HG03139 (cell line): ENCODE measurements around the gene NSF.
"Not testable (repeated sequence)": the region's sequence is repeated elsewhere in the genome, so short reads cannot be mapped to it uniquely, and the experiment has no call there.

ENCODE experiments used
- ATAC-seq: cut with Tn5 transposase; IDR thresholded peaks from one replicate; pipeline ENCODE4 v1.9.1; 2021; ENCODE audit not compliant: unreplicated experiment

The NSF gene

DNA sequence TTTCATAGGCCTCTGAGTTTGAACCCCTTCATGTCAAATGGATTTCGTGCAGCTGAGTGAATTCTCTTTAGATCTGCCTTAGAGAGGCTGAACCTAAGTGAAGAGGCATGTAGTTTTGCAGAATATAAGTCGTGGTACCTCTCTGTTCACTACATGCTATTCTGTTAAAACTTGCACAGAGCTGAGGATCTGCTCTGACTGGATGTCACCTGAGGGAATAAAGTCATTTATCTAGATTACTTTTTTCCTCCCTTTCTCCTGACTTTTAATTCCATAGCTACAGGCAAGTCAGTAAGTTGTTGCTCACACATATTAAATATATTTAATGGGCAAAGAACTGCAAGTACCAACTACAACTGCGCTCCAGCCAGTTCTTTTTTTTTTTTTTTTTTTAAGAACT lies 163.3 kb downstream of the NSF start:
- ATAC-seq: no peak

DNA sequence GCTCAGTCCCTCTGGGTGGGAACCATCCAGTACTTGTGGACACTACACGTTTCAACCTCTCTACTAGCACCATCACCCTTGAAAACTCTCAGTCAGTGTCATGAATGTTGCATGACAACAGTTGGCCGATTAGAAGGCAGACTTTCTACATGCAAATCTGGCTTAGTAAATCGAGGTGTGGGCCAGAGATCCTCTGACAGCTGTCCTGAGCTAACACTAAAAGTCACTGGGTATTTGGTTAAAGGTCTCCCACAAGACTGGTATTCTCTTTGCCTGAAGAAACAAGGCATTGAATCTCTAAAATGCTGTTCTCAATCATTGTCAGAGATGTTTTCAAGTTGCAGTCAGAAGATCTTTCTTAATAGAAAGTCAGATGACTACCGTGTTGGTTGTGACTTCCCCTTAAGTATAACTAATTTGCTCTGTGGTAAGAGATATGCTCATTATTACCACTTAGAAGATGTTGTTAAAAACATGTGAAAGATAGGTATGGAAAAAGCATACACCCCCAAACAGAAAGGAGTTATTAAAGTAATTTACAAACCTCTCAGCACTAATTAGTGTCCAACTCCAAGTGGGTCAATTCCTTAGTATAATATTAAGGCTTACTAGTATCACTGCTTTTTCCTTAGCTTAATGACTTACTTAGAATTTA lies 165.7 kb downstream of the NSF start:
- ATAC-seq: no peak

DNA sequence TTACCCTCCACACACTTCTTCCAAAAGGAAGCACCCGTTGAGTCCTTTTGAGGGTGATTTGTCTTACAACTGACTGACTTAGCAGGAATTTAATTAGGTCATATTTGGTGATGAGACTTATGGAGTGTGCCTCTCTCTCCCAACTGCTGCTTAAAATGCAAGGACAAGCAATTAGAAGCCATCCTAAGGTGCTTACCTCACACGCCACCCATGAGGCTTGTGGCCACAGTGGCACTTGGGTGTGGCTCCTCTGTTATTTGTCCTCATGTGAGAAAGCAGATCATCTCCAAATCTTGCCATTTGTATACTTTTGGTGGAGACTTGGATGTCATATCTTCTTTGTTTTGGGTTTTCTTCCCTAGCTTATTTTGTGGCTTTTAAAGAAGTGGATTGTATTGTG lies 166.4 kb downstream of the NSF start:
- no peak for ATAC-seq

DNA sequence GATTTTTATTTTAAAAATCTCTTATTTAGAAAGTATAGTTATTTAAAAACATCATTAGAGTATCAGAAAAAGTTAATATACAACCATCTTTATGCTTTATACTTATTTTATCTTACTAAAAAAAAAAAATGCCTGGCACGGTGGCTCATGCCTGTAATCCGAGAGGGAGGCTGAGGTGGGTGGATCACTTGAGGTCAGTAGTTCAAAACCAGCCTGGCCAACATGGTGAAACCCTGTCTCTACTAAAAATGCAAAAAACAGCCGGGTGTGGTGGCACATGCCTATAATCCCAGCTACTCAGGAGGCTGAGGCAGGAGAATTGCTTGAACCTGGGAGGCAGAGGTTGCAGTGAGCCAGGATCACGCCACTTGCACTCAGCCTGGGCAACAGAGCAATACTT lies 167.1 kb downstream of the NSF start:
- ATAC-seq: not testable (repeated sequence)

DNA sequence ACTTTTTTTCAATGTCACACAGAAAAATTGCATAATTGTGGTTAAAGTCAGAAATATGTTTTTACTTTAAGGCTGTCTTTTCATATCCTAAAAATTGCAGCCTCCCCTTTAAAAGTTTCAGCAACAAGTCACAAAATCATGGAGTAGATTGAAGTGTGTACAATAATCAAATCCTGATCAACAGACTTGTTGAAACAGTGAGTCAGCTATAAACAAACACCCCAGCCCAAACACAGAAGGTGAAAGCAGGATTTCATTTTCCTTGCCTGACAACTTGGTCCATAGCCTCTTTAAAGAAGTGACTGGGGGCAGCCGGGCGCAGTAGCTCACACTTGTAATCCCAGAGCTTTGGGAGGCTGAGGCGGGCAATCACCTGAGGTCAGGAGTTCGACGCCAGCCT lies 168.1 kb downstream of the NSF start:
- no peak for ATAC-seq

DNA sequence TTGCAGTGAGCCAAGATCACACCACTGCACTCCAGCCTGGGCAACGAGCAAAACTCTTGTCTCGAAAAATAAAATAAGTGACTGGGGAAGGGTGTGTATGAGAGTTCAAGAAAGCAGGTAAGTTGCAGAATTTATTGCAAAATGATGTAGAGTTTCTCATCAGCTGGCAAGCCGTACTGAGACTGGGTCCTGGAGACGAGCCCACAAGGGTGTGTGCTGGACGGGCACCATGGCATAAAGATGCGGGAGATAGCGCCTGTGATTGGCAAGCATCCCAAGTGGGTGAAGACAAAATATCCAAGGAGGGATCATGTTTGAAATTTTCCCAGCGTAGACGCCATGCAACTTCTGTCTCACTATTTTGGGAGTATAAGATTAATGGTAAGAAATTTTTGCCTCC lies 168.7 kb downstream of the NSF start:
- no peak for ATAC-seq

DNA sequence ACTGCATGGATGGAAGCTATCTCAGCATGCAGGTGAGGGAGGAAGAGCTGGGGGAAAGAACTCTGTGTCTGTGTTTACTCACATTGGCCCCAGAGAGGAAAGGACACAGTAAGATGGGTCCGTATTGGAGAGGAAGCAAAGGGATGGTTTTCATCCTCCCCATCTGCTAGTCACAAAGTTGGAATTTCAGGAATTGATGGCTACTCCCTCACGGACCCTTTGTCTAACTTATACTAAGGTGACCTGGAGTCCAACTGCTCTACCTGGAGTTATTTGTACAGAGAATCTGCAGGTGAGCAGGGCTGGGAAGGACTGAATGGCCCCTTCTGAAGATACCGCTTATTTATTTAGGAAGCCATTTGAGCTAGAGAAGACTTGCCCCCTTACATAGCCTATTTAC lies 172.9 kb downstream of the NSF start:
- no peak for ATAC-seq

DNA sequence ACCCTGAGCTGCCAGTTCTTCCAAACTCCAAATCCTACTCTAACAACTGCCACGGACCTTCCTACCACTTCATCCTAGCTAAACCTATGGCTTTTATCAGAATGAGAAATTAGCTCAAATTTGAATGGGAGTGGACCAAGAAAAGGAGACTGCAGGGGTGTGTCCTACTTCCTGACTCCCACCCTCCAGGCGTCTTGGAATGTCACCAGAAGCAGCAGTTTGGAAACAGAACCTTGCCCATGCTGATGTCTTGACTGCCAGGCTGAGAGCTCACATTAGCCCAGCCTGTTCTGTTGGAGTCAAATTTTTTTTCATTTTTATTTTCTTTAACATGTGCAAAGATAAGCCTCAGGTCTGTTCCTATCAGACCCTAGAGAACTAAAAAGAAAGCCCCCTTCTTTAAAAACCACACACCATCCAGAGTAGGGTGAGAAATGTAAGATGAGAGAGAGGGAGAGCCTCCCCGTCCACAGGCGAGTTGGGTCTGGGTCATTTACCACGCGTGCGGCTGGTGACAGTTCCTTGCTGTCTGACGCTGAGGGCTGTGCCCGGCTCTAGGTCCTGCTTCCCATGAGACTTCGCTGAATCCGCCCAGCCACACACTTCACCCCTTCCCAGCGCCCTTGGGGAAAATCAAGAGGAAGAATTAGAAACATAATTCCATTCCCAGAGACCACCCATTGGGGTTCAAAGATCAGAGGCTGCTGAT lies 173.7 kb downstream of the NSF start:
- ATAC-seq: no peak

DNA sequence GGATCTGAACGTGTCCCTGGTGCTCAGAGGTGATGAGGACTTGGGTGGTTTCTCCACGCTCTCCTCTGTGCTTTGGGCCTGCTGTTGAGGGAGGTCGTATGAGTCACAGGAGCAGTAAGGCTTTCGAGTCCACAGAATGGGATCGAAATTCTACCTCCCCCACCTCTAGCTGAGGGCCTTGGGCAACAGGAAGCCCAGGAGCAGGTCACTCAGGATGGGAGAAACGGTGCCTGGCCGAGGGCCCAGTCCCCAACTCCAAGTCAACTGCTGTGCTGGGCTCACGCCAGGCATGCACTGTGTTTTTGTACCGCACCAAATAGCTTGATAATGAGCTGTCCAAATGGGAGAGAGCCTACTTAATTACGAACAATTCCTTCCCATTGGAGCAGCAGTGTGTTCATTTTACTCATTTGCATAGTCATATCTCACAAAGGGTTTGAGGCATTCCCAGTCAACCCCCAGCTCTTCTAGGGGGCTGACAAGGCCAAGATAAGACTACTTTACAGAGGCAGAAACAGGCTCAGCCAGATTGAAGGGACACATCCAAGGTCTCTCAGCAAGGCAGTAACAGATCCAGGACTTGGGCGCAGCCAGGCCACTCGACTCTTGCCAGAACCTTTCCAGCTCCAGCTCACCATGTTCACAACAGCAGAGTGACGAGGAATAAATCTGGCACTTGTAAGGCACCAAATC lies 174.4 kb downstream of the NSF start:
- no peak for ATAC-seq

DNA sequence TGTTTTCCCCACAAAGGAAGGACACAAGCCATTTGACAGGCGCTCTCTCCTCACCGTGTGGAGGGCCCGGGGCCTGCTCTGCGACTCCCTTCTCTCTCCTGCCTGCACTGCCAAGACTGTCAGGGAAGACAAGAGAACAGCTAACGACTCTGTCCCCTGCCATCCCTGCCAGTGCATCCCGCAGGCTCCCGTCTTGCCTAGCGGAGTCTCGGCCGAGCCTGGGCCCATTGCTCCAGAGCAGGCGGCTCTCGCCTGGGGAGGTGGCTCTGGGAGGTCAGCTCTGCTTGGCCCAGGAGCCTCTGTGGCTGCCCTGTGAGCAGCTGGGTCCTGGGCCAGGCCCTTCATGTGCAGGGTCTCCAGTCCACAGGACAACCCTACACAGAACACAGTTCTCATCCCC lies 175.0 kb downstream of the NSF start:
- ATAC-seq: no peak

DNA sequence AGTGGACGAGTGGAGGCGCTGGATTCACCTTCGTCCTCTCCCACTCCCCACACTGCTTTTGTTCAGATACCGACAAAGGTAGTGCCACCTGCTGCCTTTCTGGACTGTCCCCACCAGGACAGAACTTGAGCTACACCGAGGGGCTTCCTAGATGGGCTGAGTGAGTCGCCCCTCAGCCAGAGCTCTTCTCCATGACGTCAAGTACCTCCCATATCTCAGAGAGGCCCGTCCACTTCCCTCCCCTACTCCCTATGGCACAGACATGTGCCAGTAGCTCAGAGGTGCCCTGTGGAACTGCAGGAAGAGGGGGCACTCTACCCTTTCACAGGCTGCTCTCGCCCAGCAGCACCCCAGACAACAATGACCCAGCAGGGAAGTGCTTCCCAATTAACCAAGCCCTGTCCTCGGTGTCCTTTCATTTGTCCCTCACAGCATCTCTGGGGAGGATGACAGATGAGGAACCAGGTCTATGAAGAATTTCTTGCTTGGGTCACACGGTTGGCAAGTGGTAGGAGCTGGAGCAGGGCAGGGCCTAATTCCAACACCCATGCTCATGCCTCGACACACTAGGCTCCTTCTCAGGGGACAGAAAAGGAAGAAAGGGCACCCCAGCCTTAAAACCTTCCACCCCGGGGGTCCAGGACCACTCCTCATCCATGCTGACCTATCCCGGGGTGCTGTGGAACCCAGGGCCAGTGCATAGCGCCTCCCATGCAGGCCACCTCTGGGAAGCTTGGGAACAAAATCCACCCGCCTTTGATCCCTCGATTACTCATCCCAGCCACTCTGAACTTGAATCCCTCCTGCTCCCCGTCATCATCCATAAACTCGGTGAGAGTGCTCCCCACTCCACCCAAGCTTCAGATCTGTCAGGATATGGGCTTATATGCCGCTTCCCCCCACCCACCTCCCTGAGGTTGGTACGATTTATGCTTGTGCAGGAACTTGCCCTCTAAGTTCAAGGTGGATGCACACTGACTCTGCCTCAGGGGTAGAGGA lies 176.3 kb downstream of the NSF start:
- no peak for ATAC-seq

DNA sequence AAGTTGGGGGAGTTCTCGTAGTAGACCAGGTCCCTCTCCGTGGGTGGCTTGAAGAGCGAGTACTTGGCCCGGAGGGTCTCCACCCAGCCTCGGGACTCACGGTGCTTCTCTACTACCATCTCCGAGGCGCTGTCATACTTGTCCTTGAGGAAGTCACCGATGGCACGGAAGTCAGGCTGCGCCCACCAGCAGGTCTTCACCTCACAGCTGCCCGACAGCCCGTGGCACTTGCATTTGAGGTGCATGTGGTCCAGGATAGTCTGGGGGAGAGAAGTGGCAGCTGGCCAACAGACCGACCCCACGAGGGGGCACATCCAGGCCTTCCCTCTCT lies 178.0 kb downstream of the NSF start:
- no peak for ATAC-seq

DNA sequence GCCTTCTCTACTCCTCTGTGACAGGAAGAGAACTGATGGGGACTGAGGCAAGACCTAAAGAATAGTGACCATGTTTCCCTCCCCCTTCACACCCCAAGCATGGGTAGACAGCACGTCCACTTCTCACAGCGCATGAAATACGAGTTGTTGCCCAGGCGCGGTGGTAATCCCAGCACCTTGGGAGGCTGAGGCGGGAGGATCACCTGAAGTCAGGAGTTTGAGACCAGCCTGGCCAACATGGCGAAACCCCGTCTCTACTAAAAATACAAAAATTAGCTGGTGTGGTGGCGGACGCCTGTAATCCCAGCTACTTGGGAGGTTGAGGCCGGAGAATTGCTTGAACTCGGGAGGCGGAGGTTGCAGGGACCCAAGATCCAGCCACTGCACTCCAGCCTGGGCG lies 178.4 kb downstream of the NSF start:
- ATAC-seq: not testable (repeated sequence)

DNA sequence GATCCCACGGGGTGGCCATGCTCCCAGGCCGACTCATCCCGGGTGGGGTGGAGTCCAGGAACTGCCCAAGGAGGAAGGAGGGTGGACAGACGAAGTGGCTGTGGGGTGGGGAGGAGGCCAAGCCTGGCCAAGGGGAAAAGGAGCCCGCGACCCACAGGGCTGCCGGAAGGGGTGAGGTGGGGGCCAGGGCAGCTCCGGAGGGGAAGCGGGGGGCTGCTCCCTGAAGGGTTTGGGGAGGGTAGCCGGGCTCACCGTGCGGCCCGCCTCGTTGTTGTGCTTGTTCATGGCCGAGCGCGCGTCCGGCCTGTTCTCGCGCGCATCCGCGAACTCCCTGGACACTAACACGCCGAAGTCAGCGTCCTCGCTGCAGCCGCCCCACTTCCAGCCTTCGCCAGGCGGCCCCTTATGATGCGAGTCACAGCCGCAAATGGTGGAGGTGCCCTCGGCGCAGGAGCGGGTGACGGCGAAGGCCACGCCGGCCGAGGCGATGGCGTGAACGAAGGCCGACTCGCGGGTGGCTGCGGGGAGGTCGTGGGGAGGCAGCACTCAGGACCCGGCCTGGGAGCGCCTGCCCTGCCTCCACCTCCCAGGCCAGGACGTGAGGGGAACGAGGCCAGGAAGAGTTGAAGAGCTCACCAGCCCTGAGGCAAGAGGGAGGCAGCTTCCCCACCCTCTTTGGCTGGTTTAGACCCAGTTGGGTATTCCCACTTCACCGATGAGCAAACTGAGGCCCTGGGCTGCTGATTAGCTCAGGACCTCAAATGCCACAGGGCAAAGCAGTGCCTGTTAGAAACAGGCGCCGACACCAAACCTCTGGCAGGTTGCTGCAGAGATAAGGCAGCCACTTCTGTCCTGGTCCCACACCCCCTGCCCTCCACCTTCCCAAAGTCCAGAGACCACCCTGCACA lies 179.3 kb downstream of the NSF start:
- no peak for ATAC-seq

DNA sequence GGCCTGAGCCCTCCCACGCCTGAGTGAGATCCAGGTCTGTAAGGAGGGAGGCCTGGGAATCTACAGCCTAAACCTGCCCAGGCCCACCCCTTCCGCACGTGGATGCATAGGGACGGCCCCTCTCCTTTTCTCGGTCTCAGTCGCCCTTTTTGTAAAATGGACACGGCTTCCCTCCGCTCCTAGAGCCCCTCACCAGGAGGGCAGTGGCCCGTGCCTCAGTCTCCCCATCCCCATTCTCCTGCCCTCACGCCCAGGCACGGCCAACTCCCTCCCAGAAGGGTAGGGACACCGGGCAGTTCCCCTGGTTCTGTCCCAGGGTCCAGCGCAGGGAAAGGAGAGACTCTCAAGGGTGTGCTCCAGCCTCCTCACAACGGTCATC lies 180.0 kb downstream of the NSF start:
- ATAC-seq: no peak

DNA sequence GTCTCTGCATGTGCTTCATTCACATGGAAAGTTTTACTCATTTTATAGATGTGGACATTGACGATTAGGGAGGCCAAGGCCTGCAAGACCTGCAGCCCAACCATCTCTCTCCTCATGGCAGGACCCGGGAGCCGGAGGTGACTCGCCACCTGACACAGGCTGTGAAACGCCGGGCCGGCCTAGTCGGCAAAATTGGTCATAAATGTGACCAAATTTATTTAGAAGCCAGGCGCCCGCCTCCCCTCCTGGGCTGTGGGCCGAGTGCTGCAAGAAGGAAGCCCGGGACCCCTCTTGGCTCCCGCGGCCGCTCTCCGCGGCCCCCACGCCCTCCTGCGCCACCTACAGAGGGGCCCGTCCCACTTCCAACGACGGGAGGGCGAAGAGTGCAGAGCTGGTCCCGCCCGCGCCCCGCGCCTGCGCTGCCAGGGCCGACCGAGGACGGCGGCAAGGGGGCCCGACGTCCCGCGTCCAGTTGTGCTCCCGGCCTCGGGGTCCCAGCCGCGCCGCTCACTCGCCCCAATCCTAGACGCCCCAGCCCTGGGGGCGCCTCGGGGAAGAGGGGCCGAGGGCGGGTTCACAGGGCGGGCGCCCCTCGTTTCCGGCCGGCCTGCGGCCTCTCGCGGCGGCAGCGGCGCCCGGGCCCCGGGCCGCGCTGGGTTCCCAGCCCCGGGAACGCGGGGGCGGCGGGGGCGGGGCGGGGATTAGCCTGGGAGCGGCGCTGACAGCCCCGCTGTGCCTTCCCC lies 180.5 kb downstream of the NSF start:
- no peak for ATAC-seq

DNA sequence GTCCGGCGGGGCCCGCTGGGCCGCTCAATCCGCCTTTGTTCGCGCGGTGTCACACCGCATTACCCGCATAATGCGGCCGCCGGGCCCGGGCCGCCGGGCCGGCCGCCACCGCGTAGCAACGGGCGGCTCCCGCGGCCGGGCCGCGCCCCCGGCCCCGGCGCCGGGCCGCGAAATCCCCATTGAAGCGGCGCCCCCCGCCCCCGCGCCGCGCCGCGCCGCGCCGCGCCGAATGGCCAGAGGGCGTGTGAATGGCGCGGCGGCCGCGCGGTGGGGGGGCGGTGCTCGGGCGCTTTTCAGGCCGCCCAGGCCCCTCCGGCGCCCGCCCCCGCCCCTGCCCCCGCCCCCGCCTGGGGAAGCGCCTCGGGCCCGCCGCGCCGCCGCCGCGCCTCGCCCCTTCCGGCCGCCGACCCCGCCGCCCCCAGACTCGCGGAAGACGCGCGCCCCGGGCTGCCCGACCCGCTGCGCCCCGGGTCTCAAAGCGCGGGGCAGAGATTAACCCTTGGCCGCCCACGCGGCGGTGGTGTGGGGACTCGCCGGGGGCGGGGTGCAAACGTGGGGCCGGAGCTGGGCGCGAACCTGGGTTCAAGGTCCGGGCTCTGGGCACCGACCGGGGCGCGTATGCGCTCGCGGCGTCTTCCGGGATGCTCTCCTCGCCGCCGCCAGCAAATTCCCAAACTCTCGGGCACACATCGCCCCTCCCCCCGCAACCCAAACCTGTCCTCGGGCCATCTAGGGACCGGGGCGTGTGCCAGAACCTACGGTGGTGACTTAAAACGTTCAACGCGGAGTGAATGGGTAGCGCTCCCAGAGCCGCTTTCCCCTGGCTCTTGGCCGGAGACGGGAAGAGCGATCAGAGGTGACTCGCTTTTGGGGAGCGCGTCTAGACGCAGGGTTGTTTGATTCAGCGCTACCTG lies 181.3 kb downstream of the NSF start:
- ATAC-seq: no peak

DNA sequence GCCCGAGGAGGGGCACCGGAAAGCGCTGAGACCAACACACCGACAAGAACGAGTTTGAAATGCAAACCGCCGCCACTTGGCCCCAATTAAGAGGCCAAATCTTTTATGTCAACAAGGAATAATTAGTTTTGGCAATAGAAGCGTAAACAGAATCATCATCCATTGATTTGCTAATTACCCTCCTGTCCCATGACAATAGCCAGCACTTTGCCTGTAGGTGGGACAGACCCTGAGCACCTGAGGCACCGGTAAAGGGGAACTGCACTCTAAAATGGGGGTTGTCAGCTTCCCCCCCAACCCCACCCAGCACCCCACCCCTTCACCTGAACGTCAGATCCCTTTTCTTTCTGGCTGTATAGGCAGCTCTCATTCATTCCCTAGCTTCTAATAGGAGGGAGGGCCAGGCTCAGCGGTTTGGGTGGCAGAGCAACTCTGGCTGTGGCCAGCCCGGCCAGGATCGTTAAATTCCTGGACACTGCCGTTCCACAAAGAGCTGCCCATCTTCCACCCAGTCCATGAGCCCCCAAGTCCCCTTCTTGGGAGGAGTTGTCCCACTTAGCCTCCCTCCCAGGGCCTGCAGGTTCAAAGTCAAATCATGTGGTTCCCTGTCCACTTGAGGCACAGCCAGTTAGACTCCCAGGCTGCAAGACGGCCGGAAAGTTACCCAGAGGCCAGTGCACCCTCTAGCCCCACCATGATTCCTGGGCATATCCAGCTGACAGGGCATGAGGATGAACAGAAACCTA lies 182.2 kb downstream of the NSF start:
- no peak for ATAC-seq
